Fibroblast of lung (primary cell): ENCODE results near the gene MTAP. TPM values are rescaled to one million over a fixed set of nuclear protein-coding genes. Genes with fewer than 3 reads are reported as not detected.

Experiments
- DNase-seq, 2 donors: peaks; one replicate each; pipeline versions ENCODE4 v3.0.0 to v3.0.0-alpha.2; 2010; ENCODE audit warnings: low read depth in 2 of 2
- H2AFZ ChIP-seq: 2 replicates; pipeline ENCODE4 v1.5.1; 2012; ENCODE audit warnings: low read length, control low read depth, inconsistent platforms
- H3K27ac ChIP-seq: 2 replicates; pipeline ENCODE4 v1.5.1; 2011; ENCODE audit warnings: low read length, control low read depth; ENCODE audit not compliant: insufficient read depth
- H3K27me3 ChIP-seq: 2 replicates; pipeline ENCODE4 v1.5.1; 2011; ENCODE audit warnings: mild to moderate bottlenecking, low read length; ENCODE audit not compliant: control insufficient read depth, insufficient read depth
- H3K36me3 ChIP-seq: 2 replicates; pipeline ENCODE4 v1.5.1; 2011; ENCODE audit warnings: low read length; ENCODE audit not compliant: control insufficient read depth, insufficient read depth
- H3K4me1 ChIP-seq: 2 replicates; pipeline ENCODE4 v1.5.1; 2011; ENCODE audit warnings: low read length; ENCODE audit not compliant: control insufficient read depth, insufficient read depth; ENCODE audit errors: extremely low read depth
- H3K4me2 ChIP-seq: 2 replicates; pipeline ENCODE4 v1.5.1; 2011; ENCODE audit warnings: low read length, control low read depth; ENCODE audit not compliant: insufficient read depth; ENCODE audit errors: extremely low read depth
- H3K4me3 ChIP-seq, 4 experiments: fragments of 200-600 bp in 1 of 4; sonication (generic) in 1 of 4; replicated peaks in 1 of 4; 2 replicates each; pipeline ENCODE4 v1.5.1; 2011 to 2016; ENCODE audit warnings: low read length in 4 of 4, low read depth in 3 of 4, mild to moderate bottlenecking in 3 of 4, control low read depth in 2 of 4, inconsistent platforms in 1 of 4, mixed read lengths in 1 of 4; ENCODE audit not compliant: insufficient read depth in 1 of 4; ENCODE audit errors: control extremely low read depth in 1 of 4
- H3K79me2 ChIP-seq: 2 replicates; pipeline ENCODE4 v1.5.1; 2012; ENCODE audit warnings: mild to moderate bottlenecking, low read length, inconsistent platforms; ENCODE audit not compliant: control insufficient read depth, insufficient read depth
- H3K9ac ChIP-seq: 2 replicates; pipeline ENCODE4 v1.5.1; 2011; ENCODE audit warnings: mild to moderate bottlenecking, low read length, control low read depth; ENCODE audit not compliant: insufficient read depth
- H3K9me3 ChIP-seq: 2 replicates; pipeline ENCODE4 v1.5.1; 2012; ENCODE audit warnings: low read depth, low read length; ENCODE audit not compliant: control insufficient read depth, insufficient read depth
- H4K20me1 ChIP-seq: 2 replicates; pipeline ENCODE4 v1.5.1; 2011; ENCODE audit warnings: low read length; ENCODE audit not compliant: control insufficient read depth, insufficient read depth; ENCODE audit errors: extremely low read depth
- CTCF ChIP-seq, 2 donors: IDR thresholded peaks in 1 of 2; conservative IDR thresholded peaks in 1 of 2; 1 replicate in 1 of 2; 2 replicates in 1 of 2; pipeline ENCODE4 v1.5.1; 2011 to 2012; ENCODE audit warnings: low read length in 2 of 2, control low read depth in 1 of 2, inconsistent platforms in 1 of 2, low read depth in 1 of 2, mild to moderate bottlenecking in 1 of 2
- EZH2 ChIP-seq: IDR thresholded peaks from 2 replicates; pipeline ENCODE4 v1.5.1; 2012; ENCODE audit warnings: low read length, control low read depth, mild to moderate bottlenecking; ENCODE audit errors: missing control alignments
- polyA plus RNA-seq, 2 donors: library from polyadenylated mRNA; depleted of rRNA in 1 of 2; stranded (reverse) in 1 of 2; unstranded in 1 of 2; fragments of >200 nt; gene quantifications; 2 replicates each; pipeline ENCODE4 v1.2.1, GENCODE V29; 2011 to 2012; ENCODE audit warnings: missing spikeins in 1 of 2
- total RNA-seq: library from RNA; depleted of rRNA; stranded (reverse); fragments of >200 nt; gene quantifications from 2 replicates; pipeline ENCODE4 v1.2.1, GENCODE V29; 2014

Gene MTAP
- total and polyA plus RNA-seq, 2 donors (not counting 1 experiment from before 2014, with no cell fraction given) = 20.0 to 27.6 TPM

DNA sequence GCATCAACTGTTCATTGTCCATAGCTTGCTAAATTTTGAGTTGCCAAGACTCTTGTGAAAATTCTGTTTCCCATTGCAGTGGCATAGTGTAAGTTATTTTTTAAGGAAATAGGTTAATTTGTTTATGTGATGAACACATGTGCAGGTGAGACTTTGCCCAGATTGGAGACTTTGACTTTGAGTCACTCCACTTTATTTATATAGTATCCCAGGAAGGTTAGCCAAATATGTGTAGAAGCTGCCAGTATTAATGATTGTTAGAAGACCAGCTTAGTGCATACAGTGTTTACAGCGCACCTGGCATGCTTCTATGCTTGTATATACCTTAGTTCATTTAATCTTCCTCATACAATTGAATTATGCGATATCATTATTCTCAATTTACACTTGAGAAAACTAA, 51.0 kb downstream of the MTAP start:
- no peaks in the 10 kb centered on the region for H3K79me2 ChIP-seq
- H3K4me3 ChIP-seq = no peak overlapping the region
- TF ChIP-seq EZH2 (no peak), CTCF (conservative IDR thresholded peaks at IDR 0.05 in 1 of 2, IDR thresholded peaks at IDR 0.05 in 1 of 2; ENCODE audit: low read depth in 1 of 2, low read length in 2 of 2) (no peak)
- H3K4me2 ChIP-seq = no peak overlapping the region
- no peak overlapping the region for H2AFZ ChIP-seq
- no peaks in the 10 kb centered on the region for H3K27me3 ChIP-seq
- no peak overlapping the region for H3K9ac ChIP-seq
- H4K20me1 ChIP-seq = no peaks in the 10 kb centered on the region
- DNase-seq = no peak
- H3K9me3 ChIP-seq = no peaks in the 10 kb centered on the region
- H3K27ac ChIP-seq = no peak overlapping the region
- H3K36me3 ChIP-seq = peaks cover 2% of the 10 kb centered on the region
- peaks cover 16% of the 10 kb centered on the region for H3K4me1 ChIP-seq

- no peaks in the 10 kb centered on the region for H3K9me3 ChIP-seq
- H3K9ac ChIP-seq = no peak overlapping the region
- H3K79me2 ChIP-seq = no peaks in the 10 kb centered on the region
- no peak overlapping the region for H2AFZ ChIP-seq
- H3K27ac ChIP-seq = no peak overlapping the region
- no peak overlapping the region for H3K4me2 ChIP-seq
- H4K20me1 ChIP-seq = no peaks in the 10 kb centered on the region
- H3K27me3 ChIP-seq = no peaks in the 10 kb centered on the region
- no peak overlapping the region for H3K4me3 ChIP-seq
- peaks cover 16% of the 10 kb centered on the region for H3K4me1 ChIP-seq
- TF ChIP-seq CTCF (conservative IDR thresholded peaks at IDR 0.05 in 1 of 2, IDR thresholded peaks at IDR 0.05 in 1 of 2; ENCODE audit: low read depth in 1 of 2, low read length in 2 of 2) = no peak
- TF ChIP-seq EZH2 = no peak
- peaks cover 2% of the 10 kb centered on the region for H3K36me3 ChIP-seq
- no peak for DNase-seq
These were observed 51.7 kb downstream of the MTAP start for GRCh38 chr9:21854119-21854518.

DNA sequence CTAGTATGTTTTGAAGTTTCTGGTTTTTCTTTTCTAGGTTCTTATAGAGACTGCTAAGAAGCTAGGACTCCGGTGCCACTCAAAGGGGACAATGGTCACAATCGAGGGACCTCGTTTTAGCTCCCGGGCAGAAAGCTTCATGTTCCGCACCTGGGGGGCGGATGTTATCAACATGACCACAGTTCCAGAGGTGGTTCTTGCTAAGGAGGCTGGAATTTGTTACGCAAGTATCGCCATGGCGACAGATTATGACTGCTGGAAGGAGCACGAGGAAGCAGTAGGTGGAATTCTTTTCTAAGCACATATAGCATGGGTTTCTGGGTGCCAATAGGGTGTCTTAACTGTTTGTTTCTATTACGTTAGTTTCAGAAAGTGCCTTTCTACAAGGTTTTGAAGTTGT, 52.2 kb downstream of the MTAP start:
- H3K4me3 ChIP-seq = no peak overlapping the region
- no peak overlapping the region for H3K9ac ChIP-seq
- H3K9me3 ChIP-seq = no peaks in the 10 kb centered on the region
- H2AFZ ChIP-seq = no peak overlapping the region
- no peaks in the 10 kb centered on the region for H4K20me1 ChIP-seq
- peak; percentile 43 to 93 for DNase-seq
- no peak for TF ChIP-seq CTCF (conservative IDR thresholded peaks at IDR 0.05 in 1 of 2, IDR thresholded peaks at IDR 0.05 in 1 of 2; ENCODE audit: low read depth in 1 of 2, low read length in 2 of 2)
- TF ChIP-seq EZH2 = no peak
- no peaks in the 10 kb centered on the region for H3K79me2 ChIP-seq
- H3K27me3 ChIP-seq = no peaks in the 10 kb centered on the region
- peaks cover 6% of the 10 kb centered on the region for H3K36me3 ChIP-seq
- peaks cover 16% of the 10 kb centered on the region for H3K4me1 ChIP-seq
- H3K27ac ChIP-seq = no peak overlapping the region
- no peak overlapping the region for H3K4me2 ChIP-seq
